Measurements from ENCODE around the gene DIRAS1. TPM values are rescaled to one million over a fixed set of nuclear protein-coding genes. Genes with fewer than 3 reads are reported as not detected.

Gene DIRAS1
- total and polyA plus RNA-seq, 2 donors (not counting 3 experiments of a cell fraction or from before 2014, with no cell fraction given) = 0.09 to 0.17 TPM

- dilution Hi-C loops (cut with MboI; ENCODE audit: extremely low pct_ligation_motif_present, low sequenced_read_pairs) = no loop called here
- Histone ChIP-seq H2AFZ (ENCODE audit: low read depth, low read length) (no peak overlapping the region), H3K4me2 (ENCODE audit: insufficient read depth, low read length) (no peak overlapping the region), H3K27ac (ENCODE audit: insufficient read depth, low read depth, low read length) (no peak overlapping the region), H3K4me3 (replicated peaks in 1 of 3; ENCODE audit: insufficient read depth in 1 of 3, low read depth in 1 of 3, low read length in 3 of 3) (no peak overlapping the region), H3K36me3 (ENCODE audit: control insufficient read depth in 2 of 2, extremely low read depth in 1 of 2, insufficient read depth in 2 of 2, low read length in 2 of 2) (peaks cover 0 to 30% of the 10 kb centered on the region in 2 experiments), H4K20me1 (replicated peaks; ENCODE audit: control insufficient read depth, extremely low read depth, insufficient read depth, low read length) (no peaks in the 10 kb centered on the region), H3K9me3 (replicated peaks; ENCODE audit: control insufficient read depth, insufficient read depth, low read length) (no peaks in the 10 kb centered on the region), H3K9ac (replicated peaks; ENCODE audit: extremely low read depth, insufficient read depth, low read length) (no peak overlapping the region), H3K79me2 (ENCODE audit: control insufficient read depth, insufficient read depth, low read length) (peaks cover 33% of the 10 kb centered on the region), H3K9me1 (replicated peaks; ENCODE audit: control insufficient read depth, extremely low read depth, insufficient read depth, low read length) (no peaks in the 10 kb centered on the region), H3K27me3 (ENCODE audit: control insufficient read depth in 2 of 2, insufficient read depth in 2 of 2, low read length in 2 of 2) (no peaks in the 10 kb centered on the region), H3K4me1 (ENCODE audit: control insufficient read depth, extremely low read depth, insufficient read depth, low read length) (no peaks in the 10 kb centered on the region)
- CTCF ChIA-PET = no interaction called here
- no peak for FAIRE-seq
- BruUV-seq (replicated peaks) = no TSS peak
- intact Hi-C loops (cut with micrococcal nuclease) = no loop called here
- no peak for DNase-seq (ENCODE audit: low read depth, low spot score)
- POLR2A ChIA-PET = no interaction called here
- TF ChIP-seq POLR2A (IDR thresholded peaks at IDR 0.05; ENCODE audit: low read depth, low read length) = no peak
- TF ChIP-seq EZH2 (IDR thresholded peaks at IDR 0.05; ENCODE audit: borderline replicate concordance, low read depth, low read length, severe bottlenecking) = no peak
- TF ChIP-seq MYC (IDR thresholded peaks at IDR 0.05; ENCODE audit: low read depth, low read length) = no peak
- no peak for TF ChIP-seq FOS (IDR thresholded peaks at IDR 0.05; ENCODE audit: borderline replicate concordance, insufficient read depth, low read length)
- TF ChIP-seq POLR2AphosphoS5 (IDR thresholded peaks at IDR 0.05; ENCODE audit: insufficient read depth, low read depth, low read length) = no peak
- no peak for TF ChIP-seq JUN (IDR thresholded peaks at IDR 0.05; ENCODE audit: borderline replicate concordance, insufficient read depth, insufficient read length, low read depth)
- TF ChIP-seq MAX (IDR thresholded peaks at IDR 0.05; ENCODE audit: insufficient read depth, insufficient read length) = no peak
- TF ChIP-seq CTCF (IDR thresholded peaks at IDR 0.05; ENCODE audit: extremely low read depth in 1 of 2, insufficient read depth in 1 of 2, low read depth in 1 of 2, low read length in 2 of 2) = no peak
- TF ChIP-seq GATA2 (IDR thresholded peaks at IDR 0.05; ENCODE audit: insufficient read depth, insufficient read length, low read depth, low read length) = no peak
Measured at GRCh38 chr19:2768365-2769132, 47.4 kb upstream of the DIRAS1 start.
